ENCODE data around the gene INSRR. TPM values are rescaled to one million over a fixed set of nuclear protein-coding genes. Genes with fewer than 3 reads are reported as not detected.

Gene INSRR
- total RNA-seq, 4 donors from 2014 or later, result under 0.01 to 0.60 (median 0.20) TPM

GRCh38 chr1:156853761-156854160 is 5.2 kb downstream of the INSRR start:
- Histone ChIP-seq H3K27me3 (peaks cover 0 to 42% of the 10 kb centered on the region in 2 donors), H3K27ac (no peak overlapping the region), H3K36me3 (no peaks in the 10 kb centered on the region), H3K4me1 (peaks cover 0 to 14% (median 2%) of the 10 kb centered on the region in 4 donors), H3K4me3 (no peak overlapping the region), H3K9me3 (no peaks in the 10 kb centered on the region)
- DNase-seq (ENCODE audit: low spot score in 2 of 2), result no peak
- WGBS, 2 donors, result 91 to 94% methylated on average over 9 to 17 of the region's 19 CpGs
- no peak for TF ChIP-seq CTCF (IDR thresholded peaks at IDR 0.05)
- TF ChIP-seq POLR2A (IDR thresholded peaks at IDR 0.05), result no peak
- no peak for TF ChIP-seq EP300 (IDR thresholded peaks at IDR 0.05)

- 33 to 37% methylated on average over 9 of the region's 9 CpGs for WGBS, 2 donors
- Histone ChIP-seq H3K36me3 (no peaks in the 10 kb centered on the region), H3K9me3 (no peaks in the 10 kb centered on the region), H3K27me3 (peaks cover 0 to 42% of the 10 kb centered on the region in 2 donors), H3K27ac (no peak overlapping the region), H3K4me3 (no peak overlapping the region), H3K4me1 (peaks cover 0 to 19% (median 0%) of the 10 kb centered on the region in 4 donors)
- TF ChIP-seq POLR2A (IDR thresholded peaks at IDR 0.05), result no peak
- no peak for TF ChIP-seq EP300 (IDR thresholded peaks at IDR 0.05)
- TF ChIP-seq CTCF (IDR thresholded peaks at IDR 0.05), result no peak
- peak; percentile 35 to 36 for DNase-seq (ENCODE audit: low spot score in 2 of 2)
Measured at GRCh38 chr1:156852418-156852874, 6.5 kb downstream of the INSRR start.

GRCh38 chr1:156851779-156852417 is 7.0 kb downstream of the INSRR start:
- WGBS, 2 donors, result 74 to 88% methylated on average over 13 to 14 of the region's 17 CpGs
- Histone ChIP-seq H3K4me1 (peaks cover 0 to 19% (median 0%) of the 10 kb centered on the region in 4 donors), H3K27ac (no peak overlapping the region), H3K36me3 (no peaks in the 10 kb centered on the region), H3K27me3 (peaks cover 0 to 42% of the 10 kb centered on the region in 2 donors), H3K4me3 (no peak overlapping the region), H3K9me3 (no peaks in the 10 kb centered on the region)
- DNase-seq (ENCODE audit: low spot score in 2 of 2), result no peak
- TF ChIP-seq EP300 (IDR thresholded peaks at IDR 0.05) (no peak), CTCF (IDR thresholded peaks at IDR 0.05) (no peak), POLR2A (IDR thresholded peaks at IDR 0.05) (no peak)

- no peaks in the 10 kb centered on the region for H3K36me3 ChIP-seq
- no peak for DNase-seq (ENCODE audit: low spot score in 2 of 2)
- no peak overlapping the region for H3K27ac ChIP-seq
- H3K4me1 ChIP-seq, result peaks cover 0 to 30% (median 0%) of the 10 kb centered on the region in 4 donors
- H3K9me3 ChIP-seq, result no peaks in the 10 kb centered on the region
- TF ChIP-seq POLR2A (IDR thresholded peaks at IDR 0.05), result no peak
- TF ChIP-seq CTCF (IDR thresholded peaks at IDR 0.05), result no peak
- TF ChIP-seq EP300 (IDR thresholded peaks at IDR 0.05), result no peak
- H3K27me3 ChIP-seq, result peaks cover 0 to 61% of the 10 kb centered on the region in 2 donors
- 28 to 38% methylated on average over 8 to 23 of the region's 23 CpGs for WGBS, 2 donors
- H3K4me3 ChIP-seq, result no peak overlapping the region
Measured at GRCh38 chr1:156849151-156849496, 9.8 kb downstream of the INSRR start.

DNA sequence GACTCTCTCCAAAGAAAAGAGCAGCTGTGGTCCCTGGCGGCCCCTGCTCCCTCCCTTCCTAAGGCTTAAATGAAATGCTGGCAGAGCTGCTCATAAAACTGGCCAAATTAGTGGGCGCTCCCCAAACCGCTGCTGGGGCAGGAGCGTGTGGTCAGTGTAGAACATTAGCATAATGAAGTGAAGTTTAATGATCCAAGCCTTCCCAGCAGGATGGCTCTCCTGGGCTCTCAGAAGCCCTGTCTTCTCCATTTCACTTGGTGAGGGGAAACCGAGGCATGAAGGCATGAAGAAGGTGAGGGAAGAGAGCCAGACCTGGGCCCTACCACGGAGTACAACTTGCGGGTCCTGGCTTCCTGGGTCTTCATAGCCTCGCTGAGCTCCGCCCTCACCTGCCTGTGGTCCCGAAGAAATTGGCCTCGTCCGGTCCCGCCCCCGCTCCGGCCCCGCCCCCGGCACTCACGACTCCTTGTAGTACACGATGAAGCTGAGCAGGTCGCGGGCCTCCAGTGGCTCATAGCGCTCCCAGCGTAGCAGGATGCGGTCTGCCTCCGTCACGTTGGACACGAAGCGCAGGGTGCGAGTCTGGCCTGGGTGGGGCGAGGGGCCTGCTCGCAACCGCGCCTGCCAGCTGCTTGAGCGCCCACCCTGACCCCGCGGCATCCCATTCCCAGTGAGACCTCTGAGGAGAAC is 10.3 kb downstream of the INSRR start:
- no peak overlapping the region for H3K27ac ChIP-seq
- WGBS, 2 donors, result 4 to 9% methylated on average over 15 to 36 of the region's 36 CpGs
- H3K4me3 ChIP-seq, result no peak overlapping the region
- no peak for TF ChIP-seq POLR2A (IDR thresholded peaks at IDR 0.05)
- TF ChIP-seq CTCF (IDR thresholded peaks at IDR 0.05), result no peak
- no peak for TF ChIP-seq EP300 (IDR thresholded peaks at IDR 0.05)
- no peak for DNase-seq (ENCODE audit: low spot score in 2 of 2)
- H3K9me3 ChIP-seq, result no peaks in the 10 kb centered on the region
- H3K4me1 ChIP-seq, result peaks cover 0 to 30% (median 0%) of the 10 kb centered on the region in 4 donors
- peaks cover 0 to 66% of the 10 kb centered on the region in 2 donors for H3K27me3 ChIP-seq
- H3K36me3 ChIP-seq, result no peaks in the 10 kb centered on the region
